Smooth muscle cell of the brain vasculature (primary cell): ENCODE data around the gene RGS7BP.
"Not testable (repeated sequence)": the region's sequence is repeated elsewhere in the genome, so short reads cannot be mapped to it uniquely, and the experiment has no call there.

ENCODE experiments used
- DNase-seq: peaks from one replicate; pipeline ENCODE4 v3.0.0-alpha.2; 2012; ENCODE audit warnings: low read depth, low spot score

RGS7BP gene

DNA sequence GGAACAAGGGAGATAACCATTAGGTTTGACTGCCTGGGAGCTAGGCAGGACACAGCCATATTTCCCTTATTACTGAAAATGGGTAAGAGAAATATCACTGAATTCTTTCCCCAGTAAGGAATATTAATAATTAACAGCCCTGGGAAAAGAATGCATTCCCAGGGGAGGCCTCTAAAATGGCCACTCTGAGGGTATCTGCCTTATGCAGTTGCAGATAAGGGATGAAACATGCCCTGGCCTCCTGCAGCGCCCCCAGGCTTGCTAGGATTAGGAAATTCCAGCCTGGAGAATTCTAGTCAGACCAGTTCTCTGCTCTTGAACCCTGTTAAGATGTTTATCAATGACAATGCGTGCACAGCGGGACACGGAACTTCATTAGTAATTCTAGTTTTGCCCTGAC, 52.8 kb downstream of the RGS7BP start:
- DNase-seq: not testable (repeated sequence)

DNA sequence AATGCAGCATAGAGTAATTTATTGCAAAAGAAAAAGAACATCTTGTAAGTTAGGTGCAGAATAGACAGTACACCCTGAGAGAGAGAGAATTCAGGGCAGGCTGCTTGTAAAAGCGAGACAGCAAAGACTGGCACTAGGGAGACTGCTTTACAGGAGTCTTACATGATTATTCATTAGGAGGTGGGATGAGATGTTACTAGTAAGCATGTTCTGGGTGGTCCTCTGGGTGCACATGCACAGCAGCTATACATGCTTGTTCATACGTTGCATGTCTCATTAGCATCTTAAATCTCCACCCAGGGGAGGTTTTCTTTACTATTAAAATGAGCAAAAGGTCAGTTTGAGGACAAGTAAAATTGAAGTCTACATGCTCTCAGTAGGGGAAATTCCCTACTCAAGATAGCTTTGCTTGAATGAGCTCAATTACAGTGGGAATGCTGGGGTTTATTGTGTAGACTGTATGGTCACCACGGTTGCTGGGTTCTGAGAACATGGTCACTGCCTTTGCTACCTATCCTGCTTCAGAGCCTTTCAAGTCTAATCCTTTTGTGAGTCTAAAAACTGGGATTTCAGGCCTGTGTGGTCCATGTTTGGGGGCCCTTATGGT, 60.6 kb downstream of the RGS7BP start:
- DNase-seq: no peak

DNA sequence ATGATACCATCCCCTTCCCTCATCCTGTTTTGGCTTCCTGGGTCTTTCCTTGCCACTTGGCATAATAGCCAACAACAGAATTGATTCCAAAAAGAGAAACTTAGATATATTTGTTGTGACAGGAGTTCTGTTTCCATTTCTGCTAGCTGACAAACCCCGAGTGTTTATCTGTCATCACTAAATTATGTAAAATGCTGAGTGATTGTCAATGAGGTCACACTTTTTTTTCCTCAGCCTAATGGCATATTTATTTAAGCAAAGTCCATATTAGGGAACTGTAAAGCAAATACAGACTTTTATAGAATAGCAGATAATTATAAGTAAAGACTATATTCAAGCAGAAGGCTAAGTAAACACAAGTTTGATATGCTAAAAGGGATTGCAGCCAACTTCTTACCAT, 64.0 kb downstream of the RGS7BP start:
- DNase-seq: no peak

DNA sequence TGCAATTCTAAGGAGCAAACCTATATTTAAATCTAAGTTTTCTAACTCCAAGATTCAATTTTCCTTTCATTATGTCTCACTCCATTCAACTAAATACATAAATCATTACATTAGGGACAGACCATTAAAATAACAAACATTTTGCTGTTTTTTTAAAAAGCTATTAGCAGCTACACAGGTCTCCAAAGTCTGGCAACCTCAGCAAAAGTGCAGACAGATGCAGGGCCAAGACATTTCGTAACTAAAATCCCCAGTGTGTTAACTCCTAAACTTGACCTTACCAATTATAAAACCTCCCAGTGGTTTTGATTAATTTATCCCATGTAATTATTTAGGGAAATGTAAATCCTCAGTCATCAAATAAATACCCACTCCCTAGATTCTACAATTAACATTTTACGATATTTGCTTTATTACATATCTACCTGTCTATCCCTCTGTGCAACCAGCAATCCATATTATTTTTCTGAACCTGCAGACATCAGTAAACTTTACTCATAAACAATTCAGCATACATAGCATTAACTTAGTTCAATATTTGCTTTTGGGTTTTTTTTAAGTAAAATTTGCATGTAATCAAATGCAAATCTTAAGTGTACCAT, 64.7 kb downstream of the RGS7BP start:
- no peak for DNase-seq

DNA sequence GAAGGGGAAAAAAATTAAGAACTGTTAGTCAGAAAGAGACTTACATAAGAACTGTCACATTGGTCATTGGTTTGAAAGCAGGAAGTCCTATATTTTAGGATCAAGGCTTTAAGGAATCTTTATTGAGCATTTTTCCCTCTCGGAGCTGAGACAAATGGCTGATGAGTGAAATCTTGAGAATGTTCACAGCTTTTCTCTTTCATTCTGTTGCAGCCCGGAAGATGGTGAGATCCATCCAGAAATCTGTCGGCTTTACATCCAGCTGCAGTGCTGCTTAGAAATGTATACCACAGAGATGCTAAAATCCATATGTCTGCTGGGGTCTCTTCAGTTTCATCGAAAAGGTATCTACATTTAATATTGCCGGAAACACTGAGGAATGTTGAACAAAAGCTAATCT, 69.7 kb downstream of the RGS7BP start:
- DNase-seq: no peak

DNA sequence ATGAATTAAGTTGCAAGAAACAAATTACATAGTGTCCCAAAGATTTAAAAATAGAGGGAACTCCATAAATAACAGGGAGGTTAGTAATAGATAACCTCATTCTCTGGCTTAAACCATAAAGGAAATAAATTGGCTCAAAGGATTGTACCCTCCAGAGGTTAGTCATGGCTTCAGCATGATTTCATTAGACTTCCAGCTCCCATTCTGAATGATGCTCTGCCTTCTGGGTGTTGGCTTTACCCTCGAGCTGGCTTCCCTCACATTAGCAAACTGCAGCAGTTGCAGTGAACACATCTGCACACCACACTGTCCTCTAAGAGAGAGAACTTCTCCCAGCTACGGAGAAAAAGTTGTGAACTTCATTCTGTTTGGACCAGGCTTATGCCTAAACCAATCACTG, 70.4 kb downstream of the RGS7BP start:
- DNase-seq: no peak

DNA sequence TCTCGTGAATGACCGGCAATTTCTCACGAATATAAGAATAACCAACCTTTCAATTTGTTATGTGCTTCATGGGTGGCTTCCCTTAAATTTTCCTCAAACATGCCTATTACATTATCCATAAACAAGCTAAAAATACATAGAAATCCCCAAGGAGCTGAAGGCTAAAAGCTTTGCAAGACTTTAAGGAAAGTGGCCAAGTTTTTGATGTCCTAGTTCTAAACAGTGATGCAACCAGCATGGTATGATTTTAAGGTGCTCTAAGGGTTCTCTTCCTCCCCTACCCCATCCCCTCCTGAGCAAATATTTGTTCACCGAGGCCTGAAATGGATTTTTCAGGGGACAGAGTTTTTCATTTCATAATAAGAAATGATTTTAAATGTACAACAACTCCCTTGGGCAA, 79.8 kb downstream of the RGS7BP start:
- DNase-seq: no peak

DNA sequence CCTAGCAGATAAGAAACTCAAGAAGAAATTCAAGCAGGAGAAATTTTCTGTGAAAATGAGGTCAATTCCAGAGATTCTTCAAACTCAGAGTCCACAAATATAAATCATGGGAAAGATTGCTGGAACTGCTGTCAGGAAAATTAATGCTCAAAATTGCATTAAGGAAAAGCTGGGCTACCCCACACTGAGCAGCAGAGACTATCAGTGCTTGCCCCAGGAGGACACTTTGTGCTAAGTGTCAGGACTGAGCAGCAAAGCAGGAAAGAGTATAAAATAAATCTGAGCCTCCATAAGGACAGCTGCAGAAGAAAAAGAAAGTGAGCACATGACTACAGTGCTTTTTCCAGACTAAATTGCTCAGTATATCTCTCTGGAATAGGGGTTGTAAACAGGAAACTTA, 81.6 kb downstream of the RGS7BP start:
- DNase-seq: no peak

DNA sequence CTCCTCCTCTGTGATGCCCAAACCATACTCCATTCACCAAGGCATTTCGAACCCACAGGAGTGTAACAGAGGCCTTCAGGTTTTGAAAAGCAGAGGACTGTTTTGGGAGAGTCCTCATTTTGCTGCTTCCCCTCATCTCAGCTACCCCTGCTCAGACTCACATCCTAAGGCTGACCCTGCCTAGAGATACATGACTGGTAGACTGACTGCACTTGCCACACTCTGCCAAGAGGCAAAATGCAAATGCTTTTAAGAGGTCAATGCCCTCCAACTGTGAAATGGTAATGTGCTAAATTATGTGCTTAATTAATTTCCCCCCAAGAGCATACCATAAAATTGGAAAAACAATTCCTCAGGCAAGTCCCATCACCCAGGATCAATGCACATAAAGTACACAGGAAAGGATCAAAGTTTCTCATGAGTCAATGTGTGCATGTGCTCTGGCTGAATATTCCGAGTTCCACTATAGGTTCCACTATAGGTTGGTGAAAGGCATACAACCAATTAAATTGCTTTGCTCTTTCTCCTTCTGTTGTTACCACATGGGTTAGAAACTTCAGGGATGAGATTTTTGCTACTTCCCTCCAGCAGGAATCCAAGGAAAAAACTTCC, 87.0 kb downstream of the RGS7BP start:
- DNase-seq: no peak

DNA sequence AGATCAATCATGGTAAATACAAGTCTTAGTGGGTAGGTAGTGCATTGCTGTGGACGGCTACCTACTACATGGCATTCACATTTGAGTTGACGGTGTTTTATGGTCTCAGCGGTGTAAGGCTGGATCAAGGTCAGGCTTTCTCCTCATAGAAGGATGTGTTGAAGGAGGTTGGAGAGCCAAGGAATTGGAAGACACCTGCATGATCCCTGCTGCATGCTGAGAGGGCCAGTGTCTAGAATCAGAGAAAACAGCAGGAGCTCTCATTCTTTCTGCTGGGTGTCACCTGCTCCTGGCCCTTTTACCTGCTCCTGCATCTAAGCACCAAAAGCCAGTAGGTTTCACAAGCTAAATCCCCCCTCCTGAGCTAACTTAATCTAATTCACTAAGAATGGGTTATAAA, 88.2 kb downstream of the RGS7BP start:
- DNase-seq: no peak

DNA sequence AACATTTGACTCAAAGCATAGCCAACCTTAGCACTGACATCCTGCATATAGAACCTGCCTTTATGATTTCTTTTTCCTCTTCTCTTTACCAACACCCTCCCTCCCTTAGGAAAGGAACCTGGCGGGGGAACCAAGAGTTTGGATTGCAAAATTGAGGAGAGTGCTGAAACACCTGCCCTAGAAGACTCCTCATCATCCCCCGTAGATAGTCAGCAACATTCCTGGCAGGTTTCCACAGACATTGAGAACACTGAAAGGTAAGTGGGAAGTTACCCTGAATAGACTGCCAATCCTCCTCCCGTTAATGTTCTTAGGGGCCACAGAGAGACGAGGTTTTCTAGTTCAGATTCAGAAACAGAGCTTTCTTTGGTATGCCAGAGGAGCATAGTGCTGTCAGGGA, 88.8 kb downstream of the RGS7BP start:
- no peak for DNase-seq

DNA sequence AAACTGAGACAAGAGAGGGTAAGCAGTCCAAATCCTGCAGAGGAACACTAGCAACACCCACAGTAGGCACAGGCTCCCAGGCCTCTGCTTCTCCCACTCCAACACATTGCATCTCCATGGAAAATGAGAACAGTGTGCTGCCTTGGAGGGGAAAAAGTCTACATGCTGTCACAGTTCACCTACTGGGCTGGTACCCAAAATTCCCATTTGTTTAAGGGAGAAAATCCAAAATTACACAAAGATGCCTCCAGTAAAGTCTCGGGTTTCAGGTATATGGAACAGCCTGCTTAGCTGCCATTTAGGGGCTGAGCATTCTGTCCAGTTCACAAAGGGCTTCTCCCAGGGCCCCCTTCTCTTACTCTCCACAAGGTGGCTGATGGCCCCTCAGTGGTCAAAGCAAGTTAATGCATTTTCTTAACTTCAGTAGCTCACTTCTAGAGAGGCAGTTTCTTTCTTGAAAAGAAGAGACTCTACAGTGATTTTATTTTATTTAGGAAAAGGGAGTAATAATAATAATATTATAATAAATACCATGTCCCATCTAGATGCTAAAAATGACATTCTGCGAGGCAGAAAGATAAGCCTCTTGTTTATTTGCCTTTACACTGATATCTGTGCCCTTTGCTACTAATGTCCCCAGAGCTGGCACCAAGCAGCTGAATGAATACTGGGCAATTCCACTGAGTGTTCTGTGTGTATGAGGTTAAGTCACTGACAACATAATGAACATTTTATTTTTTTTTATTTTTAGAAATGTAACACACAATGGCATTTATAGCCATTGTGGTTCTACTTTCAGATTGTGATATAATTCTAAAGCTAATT, 89.4 kb downstream of the RGS7BP start:
- DNase-seq: no peak

DNA sequence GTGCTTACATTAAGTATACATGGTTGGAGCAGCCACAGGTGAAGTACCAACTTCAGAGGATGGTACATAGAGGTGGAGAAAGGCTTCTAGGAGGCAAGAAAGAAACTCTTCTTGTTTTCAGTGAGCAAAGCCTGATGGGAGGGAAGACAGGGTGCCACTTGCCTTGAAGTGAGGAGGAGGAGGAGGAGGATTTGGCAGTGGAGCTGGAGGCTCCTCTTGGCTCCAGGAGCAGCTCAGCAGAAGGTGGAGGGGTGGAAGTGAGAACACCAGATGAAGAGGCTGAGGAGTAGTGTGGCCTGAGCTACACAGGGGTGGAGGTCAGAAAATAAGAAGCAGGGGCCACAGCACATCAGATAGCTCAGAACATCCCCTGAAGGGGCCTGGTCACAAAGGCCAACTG, 93.4 kb downstream of the RGS7BP start:
- no peak for DNase-seq

DNA sequence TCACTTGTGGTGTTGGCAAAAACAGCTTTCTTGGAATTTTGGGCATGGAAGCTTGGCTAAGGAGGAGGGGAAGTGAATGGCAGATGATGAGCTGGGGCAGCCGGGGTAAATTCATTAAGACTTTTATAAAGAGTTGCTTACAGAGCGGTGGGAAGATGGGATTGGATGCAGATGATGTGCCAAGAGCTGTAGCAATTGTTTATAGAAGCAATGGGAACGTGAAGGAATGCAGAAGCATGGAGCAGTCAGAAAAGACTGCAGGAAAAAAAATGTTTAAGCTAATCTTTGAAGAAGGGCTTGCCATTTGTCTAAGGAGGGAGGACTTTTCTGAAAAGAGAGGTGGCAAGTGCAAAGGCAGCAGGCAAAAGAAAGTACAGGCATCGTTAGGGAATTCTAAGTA, 97.9 kb downstream of the RGS7BP start:
- DNase-seq: no peak

DNA sequence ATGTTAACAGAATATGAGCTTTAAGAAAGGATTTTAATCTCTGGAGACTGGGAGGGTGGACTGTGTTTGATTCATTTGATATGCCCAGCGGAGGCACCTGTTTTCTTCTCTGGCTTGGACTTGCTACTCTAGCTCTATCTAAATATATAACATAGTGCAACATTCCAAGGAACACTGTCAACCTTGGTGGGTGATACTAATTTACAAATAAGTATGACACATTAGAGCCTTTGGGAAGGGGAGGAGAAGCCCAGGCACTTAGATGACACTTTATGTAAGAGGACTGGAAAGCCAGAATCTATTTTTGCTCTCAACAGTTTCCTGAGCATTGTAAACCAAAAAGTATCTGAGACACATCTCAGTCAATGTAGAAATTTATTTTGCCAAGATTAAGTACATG, 101.1 kb downstream of the RGS7BP start:
- no peak for DNase-seq

DNA sequence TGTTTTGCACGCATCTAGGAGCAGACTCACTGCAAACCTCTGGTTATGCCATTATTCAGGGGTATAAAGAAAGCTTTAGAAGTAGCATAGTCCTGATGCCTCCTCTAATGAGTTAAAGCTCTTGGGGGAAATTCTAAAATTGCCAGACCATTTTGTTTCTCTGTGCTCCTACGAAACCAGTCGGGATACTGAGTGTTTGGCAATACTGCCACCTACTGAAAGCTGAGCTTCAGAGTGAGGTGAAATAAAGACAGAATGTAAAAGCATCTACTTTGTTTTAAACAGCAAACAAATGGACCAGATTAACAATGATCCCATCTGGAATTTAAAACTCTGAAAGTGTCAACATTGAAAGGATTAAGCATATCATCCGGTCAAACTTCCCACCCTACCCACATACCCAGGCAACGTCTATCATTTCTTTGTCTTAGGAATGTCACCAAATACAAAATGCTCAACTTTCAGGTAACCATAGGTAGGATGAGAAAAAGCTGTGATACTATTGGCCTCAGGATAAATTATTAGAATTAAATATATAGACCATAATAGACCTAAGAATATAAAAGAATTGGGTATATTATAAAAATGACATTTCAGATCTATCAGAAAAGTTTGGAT, 106.6 kb downstream of the RGS7BP start:
- DNase-seq: peak; percentile 45

DNA sequence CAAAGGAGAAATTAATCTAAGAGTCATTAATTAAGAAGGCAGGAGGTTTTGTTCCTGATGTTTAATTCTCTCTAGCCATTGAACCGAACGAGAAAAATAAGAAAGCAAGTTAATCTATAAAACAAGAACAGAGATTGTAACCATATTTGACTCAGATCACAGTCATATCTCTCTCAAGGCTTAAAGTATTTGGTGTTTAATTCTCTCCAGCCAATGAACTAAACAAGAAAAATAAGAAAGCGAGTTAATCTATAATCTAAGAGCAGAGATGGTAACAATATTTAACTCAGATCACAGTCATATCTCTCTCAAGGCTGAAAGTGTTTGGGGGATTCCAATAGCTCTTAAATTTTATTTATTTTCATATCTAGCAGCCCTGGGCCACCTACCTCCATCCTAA, 110.1 kb downstream of the RGS7BP start:
- DNase-seq: no peak

DNA sequence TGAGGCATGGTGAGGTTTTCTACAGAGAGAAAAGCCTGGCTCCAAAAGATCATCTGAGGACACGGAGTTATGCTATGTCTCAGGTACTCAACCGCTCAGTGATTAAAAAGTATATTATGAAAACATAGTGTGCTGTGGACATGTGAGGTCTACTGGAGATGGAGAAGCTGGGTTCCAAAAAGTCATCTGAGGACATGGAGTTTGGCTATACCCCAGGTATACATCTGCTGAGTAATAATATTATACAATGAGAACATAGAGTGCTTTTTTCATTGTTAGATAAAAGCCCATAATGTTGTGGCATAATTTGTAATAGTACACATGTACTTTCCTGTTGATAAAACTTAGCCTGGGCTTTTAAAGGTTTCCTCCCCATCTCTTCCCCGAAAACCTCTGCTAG, 113.8 kb downstream of the RGS7BP start:
- no peak for DNase-seq

DNA sequence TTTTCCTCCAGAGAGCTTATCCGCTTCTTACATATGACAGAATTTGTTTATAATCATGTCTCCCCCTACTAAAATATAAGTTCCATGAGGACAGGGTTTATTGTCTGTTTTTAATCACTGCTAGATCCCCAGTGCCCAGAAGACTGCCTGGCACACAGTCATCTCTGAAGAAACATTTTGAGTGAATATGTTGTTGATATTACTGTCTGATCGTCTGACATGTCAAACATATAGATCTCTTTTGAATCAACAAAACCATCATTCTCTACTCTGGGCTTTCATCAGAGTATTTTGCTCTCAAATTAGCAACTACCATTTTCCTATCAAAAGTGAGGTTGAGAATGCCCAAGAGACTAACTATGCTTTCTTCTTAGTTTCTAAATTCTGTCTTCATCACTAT, 117.2 kb downstream of the RGS7BP start:
- no peak for DNase-seq

DNA sequence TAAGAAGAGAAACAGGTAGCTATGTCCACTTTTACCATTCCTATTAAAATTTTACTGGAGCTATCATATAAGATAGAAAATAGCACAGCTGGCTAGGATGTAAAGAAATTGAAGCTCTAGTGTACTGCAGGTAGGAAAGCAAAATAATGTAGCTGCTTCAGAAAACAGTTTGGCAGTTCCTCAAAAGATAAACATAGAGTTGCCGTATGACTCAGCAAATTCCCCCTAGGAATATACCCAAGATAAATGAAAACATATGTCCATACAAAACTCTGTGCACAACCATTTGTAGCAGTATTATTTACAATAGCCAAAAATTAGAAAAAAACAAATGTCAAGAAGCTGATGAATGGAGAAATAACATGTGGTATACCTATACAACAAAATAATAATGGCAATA, 119.9 kb downstream of the RGS7BP start:
- DNase-seq: peak; percentile 28

DNA sequence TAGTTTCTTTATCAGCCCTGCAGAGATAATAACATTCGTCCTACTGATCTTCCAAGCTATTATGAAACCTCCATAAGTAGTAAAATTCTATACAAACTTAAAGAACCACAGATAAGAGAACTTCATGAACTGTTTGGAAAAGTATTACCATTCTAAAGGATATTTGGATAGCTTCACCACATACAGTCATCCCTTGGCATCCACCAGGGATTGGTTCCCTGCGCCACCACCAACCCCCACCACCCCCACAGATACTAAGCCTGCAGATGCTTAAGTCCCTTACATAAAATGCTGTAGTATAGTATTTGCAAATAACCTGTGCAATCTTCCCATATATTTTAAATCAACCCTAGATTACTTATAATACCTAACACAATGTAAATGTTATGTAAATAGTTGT, 123.1 kb downstream of the RGS7BP start:
- DNase-seq: no peak

DNA sequence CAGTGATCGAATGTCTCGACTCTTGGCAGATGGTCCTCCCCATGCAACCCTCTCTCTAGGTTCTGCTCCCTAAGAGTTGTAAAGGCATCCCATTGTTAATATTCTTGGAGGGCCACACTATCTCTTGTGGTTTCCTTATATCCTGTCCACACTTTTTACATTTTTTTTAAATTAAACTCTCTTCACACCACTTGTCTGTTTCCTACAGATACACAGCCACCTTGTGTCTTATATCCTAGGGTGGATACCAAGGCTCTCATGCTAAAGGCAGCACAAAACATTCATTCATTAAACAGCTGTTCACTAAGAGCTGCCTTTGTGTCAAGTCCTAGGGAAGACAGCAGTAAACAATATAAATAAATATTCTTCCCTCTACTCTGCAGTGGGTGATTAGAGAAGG, 124.0 kb downstream of the RGS7BP start:
- no peak for DNase-seq
